ENCODE measurements around the gene KCNJ3. TPM values are rescaled to one million over a fixed set of nuclear protein-coding genes. Genes with fewer than 3 reads are reported as not detected.

The KCNJ3 gene
- total and polyA plus RNA-seq, 2 donors from 2014 or later, result 3.6 to 9.9 TPM

DNA sequence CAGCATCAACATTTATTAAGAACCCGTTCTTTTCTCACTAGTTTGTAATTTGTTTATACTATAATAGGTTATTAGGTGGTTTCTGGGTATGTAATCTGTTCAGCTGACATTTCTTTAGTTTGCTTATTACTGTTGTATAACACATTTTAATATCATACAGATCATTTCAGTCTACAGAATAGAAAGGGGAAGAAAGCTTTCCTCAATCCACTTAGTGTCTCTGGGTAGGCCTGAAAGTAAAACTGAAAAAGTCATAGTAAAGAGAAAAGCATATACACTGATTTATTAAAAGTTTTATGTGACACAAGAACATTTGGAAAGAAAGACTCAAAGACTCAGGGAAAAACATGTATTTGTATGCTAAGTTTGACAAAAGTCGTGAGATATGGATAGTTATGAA is 16.8 kb upstream of the KCNJ3 start:
- no peak overlapping the region for H3K9ac ChIP-seq (ENCODE audit: low read length in 3 of 3)
- no peak for FAIRE-seq
- no peak overlapping the region for H3K4me3 ChIP-seq (ENCODE audit: low read length in 3 of 3)
- H3K36me3 ChIP-seq (ENCODE audit: control insufficient read depth in 2 of 3, insufficient read depth in 3 of 3, low read length in 3 of 3), result no peaks in the 10 kb centered on the region
- intact Hi-C loops (cut with DNase I), result no loop called here
- TF ChIP-seq, protein P1, sequence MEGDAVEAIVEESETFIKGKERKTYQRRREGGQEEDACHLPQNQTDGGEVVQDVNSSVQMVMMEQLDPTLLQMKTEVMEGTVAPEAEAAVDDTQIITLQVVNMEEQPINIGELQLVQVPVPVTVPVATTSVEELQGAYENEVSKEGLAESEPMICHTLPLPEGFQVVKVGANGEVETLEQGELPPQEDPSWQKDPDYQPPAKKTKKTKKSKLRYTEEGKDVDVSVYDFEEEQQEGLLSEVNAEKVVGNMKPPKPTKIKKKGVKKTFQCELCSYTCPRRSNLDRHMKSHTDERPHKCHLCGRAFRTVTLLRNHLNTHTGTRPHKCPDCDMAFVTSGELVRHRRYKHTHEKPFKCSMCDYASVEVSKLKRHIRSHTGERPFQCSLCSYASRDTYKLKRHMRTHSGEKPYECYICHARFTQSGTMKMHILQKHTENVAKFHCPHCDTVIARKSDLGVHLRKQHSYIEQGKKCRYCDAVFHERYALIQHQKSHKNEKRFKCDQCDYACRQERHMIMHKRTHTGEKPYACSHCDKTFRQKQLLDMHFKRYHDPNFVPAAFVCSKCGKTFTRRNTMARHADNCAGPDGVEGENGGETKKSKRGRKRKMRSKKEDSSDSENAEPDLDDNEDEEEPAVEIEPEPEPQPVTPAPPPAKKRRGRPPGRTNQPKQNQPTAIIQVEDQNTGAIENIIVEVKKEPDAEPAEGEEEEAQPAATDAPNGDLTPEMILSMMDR (IDR thresholded peaks at IDR 0.05; ENCODE audit: borderline replicate concordance, extremely low read depth, insufficient read depth), result no peak
- no peak for DNase-seq
- H3K27ac ChIP-seq (ENCODE audit: low read depth in 2 of 2, low read length in 2 of 2), result no peak overlapping the region
- no peaks in the 10 kb centered on the region for H3K27me3 ChIP-seq (ENCODE audit: control insufficient read depth, insufficient read depth, low read length)
- H3K4me1 ChIP-seq (ENCODE audit: control insufficient read depth in 2 of 3, insufficient read depth in 2 of 3, low read depth in 1 of 3, low read length in 3 of 3), result no peaks in the 10 kb centered on the region
- H3K9me3 ChIP-seq (ENCODE audit: control insufficient read depth in 2 of 3, insufficient read depth in 1 of 3, low read length in 3 of 3), result no peaks in the 10 kb centered on the region

DNA sequence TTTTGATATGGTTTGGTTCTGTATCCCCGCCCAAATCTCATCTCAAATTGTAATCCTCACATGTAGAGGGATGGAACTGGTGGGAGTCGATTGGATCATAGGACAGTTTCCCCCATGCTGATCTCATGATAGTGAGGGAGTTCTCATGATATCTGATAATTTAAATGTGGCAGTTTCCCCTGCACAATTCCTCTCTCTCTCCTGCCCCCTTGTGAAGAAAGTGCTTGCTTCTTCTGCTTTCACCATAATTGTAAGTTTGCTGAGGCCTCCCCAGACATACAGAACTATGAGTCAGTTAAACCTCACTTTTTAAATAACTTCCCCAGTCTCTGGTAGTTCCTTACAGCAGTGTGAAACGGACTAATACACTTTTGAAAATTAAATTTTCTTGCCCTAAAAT is 12.3 kb upstream of the KCNJ3 start:
- Histone ChIP-seq H3K4me3 (ENCODE audit: low read length in 3 of 3) (no peak overlapping the region), H3K27me3 (ENCODE audit: control insufficient read depth, insufficient read depth, low read length) (no peaks in the 10 kb centered on the region), H3K36me3 (ENCODE audit: control insufficient read depth in 2 of 3, insufficient read depth in 3 of 3, low read length in 3 of 3) (no peaks in the 10 kb centered on the region), H3K9ac (ENCODE audit: low read length in 3 of 3) (no peak overlapping the region), H3K27ac (ENCODE audit: low read depth in 2 of 2, low read length in 2 of 2) (no peak overlapping the region), H3K4me1 (ENCODE audit: control insufficient read depth in 2 of 3, insufficient read depth in 2 of 3, low read depth in 1 of 3, low read length in 3 of 3) (no peaks in the 10 kb centered on the region), H3K9me3 (ENCODE audit: control insufficient read depth in 2 of 3, insufficient read depth in 1 of 3, low read length in 3 of 3) (no peaks in the 10 kb centered on the region)
- DNase-seq (no peak), FAIRE-seq (no peak)
- intact Hi-C loops (cut with DNase I), result no loop called here
- TF ChIP-seq, protein P1 (IDR thresholded peaks at IDR 0.05; ENCODE audit: borderline replicate concordance, extremely low read depth, insufficient read depth), result no peak

DNA sequence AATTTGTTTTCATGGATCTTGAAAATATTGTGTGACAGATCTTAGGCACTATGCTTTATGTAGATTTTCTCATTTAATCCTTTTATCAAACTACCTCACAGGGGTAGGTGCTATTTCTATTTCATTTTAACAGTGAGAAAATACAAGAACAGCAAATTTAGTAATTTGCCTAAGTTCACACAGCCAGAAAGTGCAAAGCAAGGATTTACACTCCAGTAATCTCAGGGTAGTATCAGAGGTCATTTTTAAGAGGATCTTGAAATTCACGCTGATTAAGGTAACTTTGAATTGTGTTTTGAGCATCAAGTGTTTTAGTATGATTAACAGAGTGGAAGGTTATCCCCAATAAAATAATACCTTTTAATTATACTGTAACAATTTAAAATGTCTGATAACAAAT is 10.1 kb upstream of the KCNJ3 start:
- no peaks in the 10 kb centered on the region for H3K9me3 ChIP-seq (ENCODE audit: control insufficient read depth in 2 of 3, insufficient read depth in 1 of 3, low read length in 3 of 3)
- no peaks in the 10 kb centered on the region for H3K4me1 ChIP-seq (ENCODE audit: control insufficient read depth in 2 of 3, insufficient read depth in 2 of 3, low read depth in 1 of 3, low read length in 3 of 3)
- no peak overlapping the region for H3K4me3 ChIP-seq (ENCODE audit: low read length in 3 of 3)
- H3K36me3 ChIP-seq (ENCODE audit: control insufficient read depth in 2 of 3, insufficient read depth in 3 of 3, low read length in 3 of 3), result no peaks in the 10 kb centered on the region
- no peaks in the 10 kb centered on the region for H3K27me3 ChIP-seq (ENCODE audit: control insufficient read depth, insufficient read depth, low read length)
- FAIRE-seq, result peak; percentile 17
- no peak overlapping the region for H3K9ac ChIP-seq (ENCODE audit: low read length in 3 of 3)
- TF ChIP-seq, protein P1 (IDR thresholded peaks at IDR 0.05; ENCODE audit: borderline replicate concordance, extremely low read depth, insufficient read depth), result no peak
- intact Hi-C loops (cut with DNase I), result no loop called here
- DNase-seq, result no peak
- H3K27ac ChIP-seq (ENCODE audit: low read depth in 2 of 2, low read length in 2 of 2), result no peak overlapping the region

DNA sequence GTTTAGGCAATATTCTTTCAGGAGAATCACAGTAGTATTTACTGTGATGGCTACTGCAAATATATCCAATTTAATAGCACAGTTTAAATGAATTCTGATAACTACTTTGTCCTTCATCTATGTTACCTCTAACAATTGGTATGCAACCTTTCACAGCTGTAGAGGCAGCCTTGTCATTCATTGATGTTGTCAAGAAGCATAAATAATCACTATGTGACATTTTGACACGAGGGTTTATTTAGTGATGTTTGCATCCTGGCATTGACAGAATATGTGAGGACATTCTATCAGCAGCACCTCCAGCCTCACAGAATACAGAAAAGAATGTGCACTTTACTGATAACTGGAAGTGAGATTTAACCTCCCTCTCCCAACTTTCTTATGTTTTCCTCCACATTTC is 9.3 kb upstream of the KCNJ3 start:
- H3K27ac ChIP-seq (ENCODE audit: low read depth in 2 of 2, low read length in 2 of 2), result no peak overlapping the region
- no peak for FAIRE-seq
- DNase-seq, result no peak
- no peaks in the 10 kb centered on the region for H3K4me1 ChIP-seq (ENCODE audit: control insufficient read depth in 2 of 3, insufficient read depth in 2 of 3, low read depth in 1 of 3, low read length in 3 of 3)
- intact Hi-C loops (cut with DNase I), result no loop called here
- no peak overlapping the region for H3K9ac ChIP-seq (ENCODE audit: low read length in 3 of 3)
- H3K36me3 ChIP-seq (ENCODE audit: control insufficient read depth in 2 of 3, insufficient read depth in 3 of 3, low read length in 3 of 3), result no peaks in the 10 kb centered on the region
- no peaks in the 10 kb centered on the region for H3K9me3 ChIP-seq (ENCODE audit: control insufficient read depth in 2 of 3, insufficient read depth in 1 of 3, low read length in 3 of 3)
- H3K4me3 ChIP-seq (ENCODE audit: low read length in 3 of 3), result no peak overlapping the region
- TF ChIP-seq, protein P1 (IDR thresholded peaks at IDR 0.05; ENCODE audit: borderline replicate concordance, extremely low read depth, insufficient read depth), result no peak
- H3K27me3 ChIP-seq (ENCODE audit: control insufficient read depth, insufficient read depth, low read length), result no peaks in the 10 kb centered on the region

Data from kidney (tissue), 14 donors.